NB4 (cell line): ENCODE data around the gene VASH2.

Experiments
- MAX ChIP-seq: IDR thresholded peaks from 2 replicates; pipeline ENCODE4 v1.6.1; 2011; ENCODE audit warnings: low read depth, low read length
- TF ChIP-seq, protein P1 (sequence below): IDR thresholded peaks from one replicate; pipeline ENCODE4 v1.5.1; 2012; ENCODE audit warnings: low read depth, low read length

GRCh38 chr1:213032651-213033050 is 82.3 kb downstream of the VASH2 start:
- TF ChIP-seq, protein P1, sequence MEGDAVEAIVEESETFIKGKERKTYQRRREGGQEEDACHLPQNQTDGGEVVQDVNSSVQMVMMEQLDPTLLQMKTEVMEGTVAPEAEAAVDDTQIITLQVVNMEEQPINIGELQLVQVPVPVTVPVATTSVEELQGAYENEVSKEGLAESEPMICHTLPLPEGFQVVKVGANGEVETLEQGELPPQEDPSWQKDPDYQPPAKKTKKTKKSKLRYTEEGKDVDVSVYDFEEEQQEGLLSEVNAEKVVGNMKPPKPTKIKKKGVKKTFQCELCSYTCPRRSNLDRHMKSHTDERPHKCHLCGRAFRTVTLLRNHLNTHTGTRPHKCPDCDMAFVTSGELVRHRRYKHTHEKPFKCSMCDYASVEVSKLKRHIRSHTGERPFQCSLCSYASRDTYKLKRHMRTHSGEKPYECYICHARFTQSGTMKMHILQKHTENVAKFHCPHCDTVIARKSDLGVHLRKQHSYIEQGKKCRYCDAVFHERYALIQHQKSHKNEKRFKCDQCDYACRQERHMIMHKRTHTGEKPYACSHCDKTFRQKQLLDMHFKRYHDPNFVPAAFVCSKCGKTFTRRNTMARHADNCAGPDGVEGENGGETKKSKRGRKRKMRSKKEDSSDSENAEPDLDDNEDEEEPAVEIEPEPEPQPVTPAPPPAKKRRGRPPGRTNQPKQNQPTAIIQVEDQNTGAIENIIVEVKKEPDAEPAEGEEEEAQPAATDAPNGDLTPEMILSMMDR: no peak
- no peak for TF ChIP-seq MAX
